GM20000 (cell line): ENCODE results near the gene SMIM35.

Experiments used
- DNase-seq: peaks from one replicate; pipeline ENCODE4 v3.0.0; 2012; ENCODE audit warnings: low spot score
- CTCF ChIP-seq: IDR thresholded peaks from 2 replicates; pipeline ENCODE4 v1.5.1; 2012; ENCODE audit warnings: mild to moderate bottlenecking, control low read depth; ENCODE audit errors: extremely low read depth, missing control alignments

SMIM35 gene

GRCh38 chr11:118054712-118055640, 31.8 kb downstream of the SMIM35 start:
- no peak for TF ChIP-seq CTCF
- DNase-seq: no peak

- no peak for DNase-seq
- TF ChIP-seq CTCF: no peak
Measured at GRCh38 chr11:118052581-118053206, 34.1 kb downstream of the SMIM35 start.

- DNase-seq: no peak
- TF ChIP-seq CTCF: no peak
Measured at GRCh38 chr11:118051611-118052461, 34.9 kb downstream of the SMIM35 start.

- DNase-seq: no peak
- no peak for TF ChIP-seq CTCF
Measured at GRCh38 chr11:118051136-118051610, 35.6 kb downstream of the SMIM35 start.

- no peak for TF ChIP-seq CTCF
- no peak for DNase-seq
Measured at GRCh38 chr11:118050208-118050891, 36.4 kb downstream of the SMIM35 start.

- TF ChIP-seq CTCF: no peak
- no peak for DNase-seq
Measured at GRCh38 chr11:118049771-118050170, 37.0 kb downstream of the SMIM35 start.
